Transverse colon (tissue), 3 donors: ENCODE data around the gene RUNX1.

Experiments used
- CTCF ChIP-seq, 5 experiments: fragments of 200-600 bp in 3 of 5; fragments of 450-650 bp in 2 of 5; sonication (generic) in 3 of 5; IDR thresholded peaks; 1 replicate in 2 of 5; 2 replicates in 3 of 5; pipeline ENCODE4 v1.5.1; 2016 to 2017; ENCODE audit warnings: antibody characterized with exemption in 5 of 5, inconsistent platforms in 3 of 5, mild to moderate bottlenecking in 2 of 5, moderate library complexity in 1 of 5
- POLR2A ChIP-seq: fragments of 450-650 bp; IDR thresholded peaks from one replicate; pipeline ENCODE4 v1.6.1; 2016; ENCODE audit warnings: antibody characterized with exemption, mild to moderate bottlenecking, moderate library complexity

- TF ChIP-seq CTCF (IDR thresholded peaks at IDR 0.05) (no peak), POLR2A (no peak)
These were observed 22.2 kb downstream of the RUNX1 start for GRCh38 chr21:35026617-35027562.
